PC-3 (cell line): ENCODE data around the gene CTAGE8.
"Not testable (repeated sequence)": the region's sequence is repeated elsewhere in the genome, so short reads cannot be mapped to it uniquely, and the experiment has no call there.

Experiments used
- CTCF ChIP-seq: fragments of 300-600 bp; sonication (generic); conservative IDR thresholded peaks from 2 replicates; pipeline ENCODE4 v1.5.1; 2017; ENCODE audit warnings: antibody characterized with exemption, low read depth, mild to moderate bottlenecking, low read length
- EZH2 ChIP-seq: fragments of 300-600 bp; sonication (generic); IDR thresholded peaks from one replicate; pipeline ENCODE4 v1.6.1; 2017; ENCODE audit warnings: antibody characterized with exemption, mild to moderate bottlenecking, low read length; ENCODE audit not compliant: unreplicated experiment
- EZH2phosphoT487 ChIP-seq: fragments of 300-600 bp; sonication (generic); IDR thresholded peaks from 2 replicates; pipeline ENCODE4 v1.6.1; 2018; ENCODE audit warnings: mild to moderate bottlenecking, antibody characterized with exemption, low read length, borderline replicate concordance

- TF ChIP-seq CTCF, EZH2, EZH2phosphoT487: not testable (repeated sequence)
Measured at GRCh38 chr7:144305156-144305555, 36.1 kb upstream of the CTAGE8 start.
